ENCODE data around the gene PCID2. TPM values are rescaled to one million over a fixed set of nuclear protein-coding genes. Genes with fewer than 3 reads are reported as not detected.

PCID2 gene
- total RNA-seq, 1 donor from 2014 or later: 47.9 TPM

- no peaks in the 10 kb centered on the region for H3K36me3 Mint-ChIP-seq (ENCODE audit: unreplicated experiment)
- H3K27me3 Mint-ChIP-seq (ENCODE audit: unreplicated experiment): no peaks in the 10 kb centered on the region
- DNase-seq (ENCODE audit: extremely low spot score, unreplicated experiment): no peak
- peak overlapping the region; percentile 68 for H3K4me3 Mint-ChIP-seq (ENCODE audit: unreplicated experiment)
- H3K9me3 Mint-ChIP-seq (ENCODE audit: unreplicated experiment): no peaks in the 10 kb centered on the region
- H3K27ac Mint-ChIP-seq (ENCODE audit: unreplicated experiment): peak overlapping the region; percentile 65
- peaks cover 24% of the 10 kb centered on the region for H3K4me1 Mint-ChIP-seq (ENCODE audit: unreplicated experiment)
- no peak for TF ChIP-seq CTCF (IDR thresholded peaks at IDR 0.05)
Measured at GRCh38 chr13:113152691-113152983, 55.8 kb downstream of the PCID2 start.

GRCh38 chr13:113151745-113152690 lies 56.5 kb downstream of the PCID2 start:
- TF ChIP-seq CTCF (IDR thresholded peaks at IDR 0.05): no peak
- peak overlapping the region; percentile 65 for H3K27ac Mint-ChIP-seq (ENCODE audit: unreplicated experiment)
- no peaks in the 10 kb centered on the region for H3K27me3 Mint-ChIP-seq (ENCODE audit: unreplicated experiment)
- H3K4me3 Mint-ChIP-seq (ENCODE audit: unreplicated experiment): peak overlapping the region; percentile 68
- H3K36me3 Mint-ChIP-seq (ENCODE audit: unreplicated experiment): no peaks in the 10 kb centered on the region
- peaks cover 24% of the 10 kb centered on the region for H3K4me1 Mint-ChIP-seq (ENCODE audit: unreplicated experiment)
- DNase-seq (ENCODE audit: extremely low spot score, unreplicated experiment): peak; percentile 78
- no peaks in the 10 kb centered on the region for H3K9me3 Mint-ChIP-seq (ENCODE audit: unreplicated experiment)

GRCh38 chr13:113150550-113151365 lies 57.7 kb downstream of the PCID2 start:
- H3K9me3 Mint-ChIP-seq (ENCODE audit: unreplicated experiment): no peaks in the 10 kb centered on the region
- H3K4me1 Mint-ChIP-seq (ENCODE audit: unreplicated experiment): peaks cover 24% of the 10 kb centered on the region
- no peak for TF ChIP-seq CTCF (IDR thresholded peaks at IDR 0.05)
- H3K27me3 Mint-ChIP-seq (ENCODE audit: unreplicated experiment): no peaks in the 10 kb centered on the region
- no peak overlapping the region for H3K27ac Mint-ChIP-seq (ENCODE audit: unreplicated experiment)
- H3K36me3 Mint-ChIP-seq (ENCODE audit: unreplicated experiment): no peaks in the 10 kb centered on the region
- H3K4me3 Mint-ChIP-seq (ENCODE audit: unreplicated experiment): no peak overlapping the region
- DNase-seq (ENCODE audit: extremely low spot score, unreplicated experiment): peak; percentile 68

GRCh38 chr13:113149711-113150549 lies 58.5 kb downstream of the PCID2 start:
- DNase-seq (ENCODE audit: extremely low spot score, unreplicated experiment): peak; percentile 77
- H3K27ac Mint-ChIP-seq (ENCODE audit: unreplicated experiment): no peak overlapping the region

More at GRCh38 chr13:113149711-113150549, 58.5 kb downstream of the PCID2 start:
- H3K9me3 Mint-ChIP-seq (ENCODE audit: unreplicated experiment): no peaks in the 10 kb centered on the region
- no peak overlapping the region for H3K4me3 Mint-ChIP-seq (ENCODE audit: unreplicated experiment)
- H3K27me3 Mint-ChIP-seq (ENCODE audit: unreplicated experiment): no peaks in the 10 kb centered on the region
- no peaks in the 10 kb centered on the region for H3K36me3 Mint-ChIP-seq (ENCODE audit: unreplicated experiment)
- peaks cover 22% of the 10 kb centered on the region for H3K4me1 Mint-ChIP-seq (ENCODE audit: unreplicated experiment)
- TF ChIP-seq CTCF (IDR thresholded peaks at IDR 0.05): no peak

Data from osteocyte (in vitro differentiated cells).